H1 (cell line): ENCODE results near the gene TLR1. TPM values are rescaled to one million over a fixed set of nuclear protein-coding genes. Genes with fewer than 3 reads are reported as not detected.

Experiments used
- CTCF ChIA-PET: fragments of 300-600 bp; sonication (Branson Sonifier 250); formaldehyde crosslinking; loops from one replicate; lab custom pipeline; 2021; ENCODE audit not compliant: partially characterized antibody; lab: Charles Lee
- POLR2A ChIA-PET: fragments of 300-600 bp; sonication (Branson Sonifier 250); formaldehyde crosslinking; loops from one replicate; lab custom pipeline; 2021; ENCODE audit warnings: inconsistent platforms; ENCODE audit not compliant: partially characterized antibody; lab: Charles Lee
- DNase-seq, 2 experiments: peaks; one replicate each; pipeline versions ENCODE4 v3.0.0 to v3.0.0-alpha.2; 2010 to 2022; ENCODE audit warnings: low spot score in 2 of 2, low read depth in 1 of 2, mixed read lengths in 1 of 2
- FAIRE-seq: peaks from 2 replicates; lab custom pipeline; 2011; peaks lifted over from hg19 to GRCh38; lab: Jason Lieb, UNC
- H2AFZ ChIP-seq: 2 replicates; pipeline ENCODE4 v1.8.1; 2012; ENCODE audit warnings: low read length, inconsistent platforms
- H2AK5ac ChIP-seq: 2 replicates; pipeline ENCODE4 v1.6.1; 2013; ENCODE audit warnings: low read depth, low read length
- H2BK120ac ChIP-seq: replicated peaks from 2 replicates; pipeline ENCODE3; 2013; ENCODE audit warnings: low read depth, low read length, inconsistent platforms
- H2BK12ac ChIP-seq: 2 replicates; pipeline ENCODE4 v1.6.1; 2013; ENCODE audit warnings: low read depth, low read length
- H2BK15ac ChIP-seq: 2 replicates; pipeline ENCODE4 v1.6.1; 2013; ENCODE audit warnings: low read length
- H2BK20ac ChIP-seq: 2 replicates; pipeline ENCODE4 v1.6.1; 2013; ENCODE audit warnings: low read length
- H2BK5ac ChIP-seq: 2 replicates; pipeline ENCODE4 v1.6.1; 2013; ENCODE audit warnings: low read depth, low read length
- H3K14ac ChIP-seq: 2 replicates; pipeline ENCODE4 v1.6.1; 2013; ENCODE audit warnings: inconsistent platforms; ENCODE audit not compliant: insufficient read length
- H3K18ac ChIP-seq: 2 replicates; pipeline ENCODE4 v1.6.1; 2013; ENCODE audit warnings: low read length; ENCODE audit errors: extremely low read depth
- H3K23ac ChIP-seq: 2 replicates; pipeline ENCODE4 v1.6.1; 2013; ENCODE audit warnings: inconsistent platforms; ENCODE audit not compliant: insufficient read length
- H3K23me2 ChIP-seq: 2 replicates; pipeline ENCODE4 v1.6.1; 2013; ENCODE audit warnings: low read depth, low read length
- H3K27ac ChIP-seq: 2 replicates; pipeline ENCODE4 v1.6.1; 2011; ENCODE audit warnings: low read depth, low read length, inconsistent platforms
- H3K27me3 ChIP-seq, 4 experiments: replicated peaks in 1 of 4; 1 replicate in 1 of 4; 2 replicates in 3 of 4; pipeline versions ENCODE4 v1.6.1 to v1.8.1; 2011 to 2013; ENCODE audit warnings: low read length in 3 of 4, mild to moderate bottlenecking in 3 of 4, inconsistent platforms in 2 of 4, mixed read lengths in 2 of 4, moderate library complexity in 1 of 4; ENCODE audit not compliant: control insufficient read depth in 3 of 4, insufficient read depth in 3 of 4; ENCODE audit errors: extremely low read depth in 1 of 4
- H3K36me3 ChIP-seq, 4 experiments: 2 replicates each; pipeline versions ENCODE4 v1.6.1 to v1.8.1; 2011 to 2013; ENCODE audit warnings: mild to moderate bottlenecking in 4 of 4, low read length in 3 of 4, moderate library complexity in 2 of 4, control low read depth in 1 of 4, inconsistent platforms in 1 of 4; ENCODE audit not compliant: insufficient read depth in 4 of 4, control insufficient read depth in 2 of 4
- H3K4ac ChIP-seq: replicated peaks from 2 replicates; pipeline ENCODE3; 2013; ENCODE audit warnings: low read length, low read depth, mixed read lengths, inconsistent platforms; ENCODE audit not compliant: insufficient read length
- H3K4me1 ChIP-seq, 4 experiments: replicated peaks in 1 of 4; 1 replicate in 1 of 4; 2 replicates in 3 of 4; pipeline versions ENCODE4 v1.6.1 to v1.8.1; 2011 to 2013; ENCODE audit warnings: low read length in 3 of 4, inconsistent platforms in 2 of 4, mixed read lengths in 1 of 4; ENCODE audit not compliant: insufficient read depth in 4 of 4, control insufficient read depth in 3 of 4
- H3K4me2 ChIP-seq, 2 experiments: 2 replicates each; pipeline versions ENCODE4 v1.6.1 to v1.8.1; 2011 to 2013; ENCODE audit warnings: low read depth in 2 of 2, low read length in 2 of 2, control low read depth in 1 of 2, inconsistent platforms in 1 of 2, mild to moderate bottlenecking in 1 of 2; ENCODE audit not compliant: insufficient read depth in 1 of 2
- H3K4me3 ChIP-seq, 4 experiments: fragments of 200-600, 300-600 bp in 1 of 4; sonication (generic), shearing (Covaris generic), sonication (Bioruptor Twin) in 1 of 4; 2 replicates each; pipeline versions ENCODE4 v1.5.1 to v1.8.1; 2011 to 2016; ENCODE audit warnings: low read length in 4 of 4, low read depth in 3 of 4, control low read depth in 2 of 4, inconsistent platforms in 2 of 4, mild to moderate bottlenecking in 2 of 4, mixed read lengths in 1 of 4, moderate library complexity in 1 of 4; ENCODE audit not compliant: insufficient read depth in 2 of 4; ENCODE audit errors: extremely low read depth in 1 of 4
- H3K56ac ChIP-seq: replicated peaks from 2 replicates; pipeline ENCODE3; 2013; ENCODE audit warnings: low read depth, mild to moderate bottlenecking, mixed read lengths, low read length, inconsistent platforms; ENCODE audit not compliant: insufficient read length
- H3K79me1 ChIP-seq: 2 replicates; pipeline ENCODE4 v1.6.1; 2013; ENCODE audit warnings: low read depth, low read length, control low read depth
- H3K79me2 ChIP-seq, 2 experiments: 2 replicates each; pipeline versions ENCODE4 v1.6.1 to v1.8.1; 2012 to 2013; ENCODE audit warnings: low read length in 2 of 2, mild to moderate bottlenecking in 2 of 2, inconsistent platforms in 1 of 2; ENCODE audit not compliant: insufficient read depth in 2 of 2, control insufficient read depth in 1 of 2
- H3K9ac ChIP-seq, 4 experiments: replicated peaks in 1 of 4; 1 replicate in 1 of 4; 2 replicates in 3 of 4; pipeline versions ENCODE4 v1.6.1 to v1.8.1; 2011 to 2013; ENCODE audit warnings: low read depth in 3 of 4, low read length in 3 of 4, control low read depth in 2 of 4, mild to moderate bottlenecking in 2 of 4, moderate library complexity in 2 of 4, inconsistent platforms in 1 of 4; ENCODE audit errors: extremely low read depth in 1 of 4
- H3K9me3 ChIP-seq, 2 experiments: 2 replicates each; pipeline versions ENCODE4 v1.6.1 to v1.8.1; 2012 to 2013; ENCODE audit warnings: mild to moderate bottlenecking in 2 of 2, moderate library complexity in 2 of 2, control low read depth in 1 of 2, inconsistent platforms in 1 of 2, low read depth in 1 of 2, low read length in 1 of 2, mixed read lengths in 1 of 2; ENCODE audit not compliant: insufficient read depth in 2 of 2
- H4K20me1 ChIP-seq, 2 experiments: replicated peaks in 1 of 2; 2 replicates each; pipeline versions ENCODE3 to v1.8.1; 2011 to 2013; ENCODE audit warnings: inconsistent platforms in 2 of 2, low read length in 2 of 2, mild to moderate bottlenecking in 1 of 2; ENCODE audit not compliant: insufficient read depth in 2 of 2, control insufficient read depth in 1 of 2
- H4K5ac ChIP-seq: 2 replicates; pipeline ENCODE4 v1.6.1; 2013; ENCODE audit warnings: low read length, low read depth, mixed read lengths, inconsistent platforms; ENCODE audit not compliant: insufficient read length
- H4K8ac ChIP-seq: 2 replicates; pipeline ENCODE4 v1.8.0; 2013; ENCODE audit warnings: mild to moderate bottlenecking, moderate library complexity, low read length, inconsistent platforms; ENCODE audit not compliant: insufficient read depth; ENCODE audit errors: extremely low read depth
- H4K91ac ChIP-seq: replicated peaks from 2 replicates; pipeline ENCODE3; 2013; ENCODE audit warnings: low read length, mixed read lengths, inconsistent platforms; ENCODE audit not compliant: insufficient read length
- BACH1 ChIP-seq: IDR thresholded peaks from 2 replicates; pipeline ENCODE4 v1.6.1; 2012; ENCODE audit warnings: low read length, improper control_type of control experiment
- CEBPB ChIP-seq: IDR thresholded peaks from 2 replicates; pipeline ENCODE4 v1.6.1; 2012; ENCODE audit warnings: low read depth, low read length
- CREB1 ChIP-seq: IDR thresholded peaks from 2 replicates; pipeline ENCODE4 v1.6.1; 2012; ENCODE audit warnings: inconsistent platforms
- E2F6 ChIP-seq: IDR thresholded peaks from 2 replicates; pipeline ENCODE4 v1.6.1; 2012; ENCODE audit warnings: inconsistent platforms
- GABPA ChIP-seq: IDR thresholded peaks from 2 replicates; pipeline ENCODE4 v1.6.1; 2011; ENCODE audit warnings: mild to moderate bottlenecking, low read length, moderate library complexity, borderline replicate concordance; ENCODE audit not compliant: insufficient read depth
- JUN ChIP-seq: IDR thresholded peaks from 2 replicates; pipeline ENCODE4 v1.6.1; 2011; ENCODE audit warnings: low read depth, mild to moderate bottlenecking, improper control_type of control experiment, low read length
- NRF1 ChIP-seq: IDR thresholded peaks from 2 replicates; pipeline ENCODE4 v1.6.1; 2011; ENCODE audit warnings: mild to moderate bottlenecking, low read depth, low read length, improper control_type of control experiment
- RBBP5 ChIP-seq: IDR thresholded peaks from 2 replicates; pipeline ENCODE4 v1.7.1; 2012; ENCODE audit warnings: low read depth, mild to moderate bottlenecking, inconsistent platforms, low read length, moderate library complexity, borderline replicate concordance
- SIN3A ChIP-seq, 2 experiments: IDR thresholded peaks in 1 of 2; conservative IDR thresholded peaks in 1 of 2; 2 replicates each; pipeline ENCODE4 v1.6.1; 2011 to 2012; ENCODE audit warnings: low read length in 2 of 2, improper control_type of control experiment in 1 of 2, low read depth in 1 of 2, mild to moderate bottlenecking in 1 of 2
- SIRT6 ChIP-seq: IDR thresholded peaks from one replicate; pipeline ENCODE4 v1.7.1; 2012; ENCODE audit warnings: low read length, inconsistent platforms
- SIX5 ChIP-seq: IDR thresholded peaks from 2 replicates; pipeline ENCODE4 v1.6.1; 2011; ENCODE audit warnings: mild to moderate bottlenecking, low read depth, low read length
- SP2 ChIP-seq: IDR thresholded peaks from 2 replicates; pipeline ENCODE4 v1.6.1; 2012; ENCODE audit warnings: mild to moderate bottlenecking, low read length, inconsistent platforms
- TAF1 ChIP-seq: IDR thresholded peaks from 2 replicates; pipeline ENCODE4 v1.6.1; 2011; ENCODE audit warnings: mild to moderate bottlenecking, low read depth, low read length
- TAF7 ChIP-seq: optimal IDR thresholded peaks from 2 replicates; pipeline ENCODE3; 2011; ENCODE audit warnings: low read depth, mild to moderate bottlenecking, inconsistent platforms, low read length, moderate library complexity, borderline replicate concordance
- YY1 ChIP-seq: IDR thresholded peaks from 2 replicates; pipeline ENCODE4 v1.6.1; 2011; ENCODE audit warnings: low read depth, mild to moderate bottlenecking, low read length
- ZNF274 ChIP-seq: IDR thresholded peaks from 2 replicates; pipeline ENCODE4 v1.7.0; 2012; ENCODE audit warnings: low read length, borderline replicate concordance; ENCODE audit errors: extremely low read depth
- WGBS, 2 experiments: shearing (Covaris generic) in 1 of 2; methylation state at CpG; one replicate each; pipeline versions ENCODE4 v1.1.6 to v1.1.7; 2013 to 2015; ENCODE audit warnings: low lambda C conversion rate in 2 of 2, mixed read lengths in 2 of 2, inconsistent platforms in 1 of 2, low coverage in 1 of 2, missing lambda C conversion rate in 1 of 2; ENCODE audit not compliant: insufficient replicate concordance in 2 of 2, insufficient coverage in 1 of 2, insufficient read length in 1 of 2; ENCODE audit errors: extremely low coverage in 1 of 2, missing lambda C conversion rate in 1 of 2; 5-methylcytosine and 5-hydroxymethylcytosine counted together
- polyA plus RNA-seq, 7 experiments: library from polyadenylated mRNA; depleted of rRNA in 3 of 7; stranded (reverse) in 5 of 7; unstranded in 2 of 7; fragments of >200 nt in 5 of 7; fragments of 200-250 nt in 2 of 7; gene quantifications; 1 replicate in 5 of 7; 2 replicates in 1 of 7; 4 replicates in 1 of 7; pipeline versions ENCODE4 v1.2.1 to v1.2.3, GENCODE V29; 2011 to 2013; ENCODE audit warnings: missing spikeins in 2 of 7, mixed read lengths in 2 of 7
- total RNA-seq: library from RNA; stranded (reverse); fragmentation: NEBNext Ultra II Directional; extraction: Animal tissue kit (Norgen Biotek cat#: 25700); gene quantifications from 2 replicates; pipeline ENCODE4 v1.2.1, GENCODE V29; 2021

Gene TLR1
- total and polyA plus RNA-seq, 2 of the 8 experiments (the other 6 are each of a cell fraction or from before 2014, with no cell fraction given), result not detected

GRCh38 chr4:38762560-38762959 is 42.0 kb downstream of the TLR1 start:
- FAIRE-seq (no peak), DNase-seq (no peak)
- POLR2A ChIA-PET, result no interaction called here
- no peaks in the 10 kb centered on the region for H3K79me1 ChIP-seq
- H2BK5ac ChIP-seq, result no peak overlapping the region
- no peak overlapping the region for H3K27ac ChIP-seq
- H3K56ac ChIP-seq, result no peak overlapping the region
- H2BK120ac ChIP-seq, result no peak overlapping the region
- H3K27me3 ChIP-seq, result no peaks in the 10 kb centered on the region
- H3K4me2 ChIP-seq, result no peak overlapping the region
- no peaks in the 10 kb centered on the region for H4K20me1 ChIP-seq
- H3K9me3 ChIP-seq, result no peaks in the 10 kb centered on the region
- no peak overlapping the region for H2BK15ac ChIP-seq
- CTCF ChIA-PET, result interaction anchor here (0.7 to 7.4 kb wide), 8 partner anchors 11 to 672 kb away, joined by 3 to 136 read pairs (median 4); partner anchors contain the start of genes TLR1 and TLR10
- no peak overlapping the region for H4K91ac ChIP-seq
- H3K18ac ChIP-seq, result no peak overlapping the region
- no peak overlapping the region for H3K4me3 ChIP-seq
- H4K8ac ChIP-seq, result no peak overlapping the region
- H2AK5ac ChIP-seq, result no peak overlapping the region
- H2AFZ ChIP-seq, result peak overlapping the region; percentile 19; the same call in 1 of the 2 replicates
- no peaks in the 10 kb centered on the region for H3K79me2 ChIP-seq
- no peak overlapping the region for H3K4ac ChIP-seq
- H2BK12ac ChIP-seq, result no peak overlapping the region
- no peak overlapping the region for H2BK20ac ChIP-seq
- no peaks in the 10 kb centered on the region for H3K4me1 ChIP-seq
- 87% methylated on average over 14 of the region's 14 CpGs; no CpG with 5 or more reads in 1 of the 2 experiments for WGBS, 2 experiments
- H3K9ac ChIP-seq, result no peak overlapping the region
- H4K5ac ChIP-seq, result no peak overlapping the region
- no peaks in the 10 kb centered on the region for H3K36me3 ChIP-seq
- no peak overlapping the region for H3K23ac ChIP-seq
- no peaks in the 10 kb centered on the region for H3K23me2 ChIP-seq
- no peak overlapping the region for H3K14ac ChIP-seq
- no peak for TF ChIP-seq CREB1
- no peak for TF ChIP-seq JUN
- no peak for TF ChIP-seq TAF7
- no peak for TF ChIP-seq BACH1
- TF ChIP-seq RBBP5, result no peak
- no peak for TF ChIP-seq SIRT6
- TF ChIP-seq TAF1, result no peak
- TF ChIP-seq E2F6, result no peak
- TF ChIP-seq CEBPB, result no peak
- no peak for TF ChIP-seq SP2
- TF ChIP-seq GABPA, result no peak
- no peak for TF ChIP-seq YY1
- no peak for TF ChIP-seq SIN3A (conservative IDR thresholded peaks at IDR 0.05 in 1 of 2, IDR thresholded peaks at IDR 0.05 in 1 of 2; ENCODE audit: low read depth in 1 of 2, low read length in 2 of 2)
- no peak for TF ChIP-seq NRF1
- no peak for TF ChIP-seq SIX5
- TF ChIP-seq ZNF274, result no peak
